Upper lobe of right lung (tissue), 1 donor: ENCODE data around the gene SECISBP2. TPM values are rescaled to one million over a fixed set of nuclear protein-coding genes. Genes with fewer than 3 reads are reported as not detected.

Source experiments
- ATAC-seq: fragments of 200-7000 bp; cut with Tn5 transposase; one replicate; pipeline ENCODE4 v1.9.1; 2020; ENCODE audit warnings: mild to moderate bottlenecking, moderate library complexity
- DNase-seq: peaks from one replicate; pipeline ENCODE4 v3.0.0-alpha.2; 2020
- H3K27ac ChIP-seq: fragments of 200-600 bp; one replicate; pipeline ENCODE4 v1.8.0; 2022
- H3K27me3 ChIP-seq: fragments of 200-600 bp; one replicate; pipeline ENCODE4 v1.8.0; 2022; ENCODE audit warnings: mild to moderate bottlenecking
- H3K36me3 ChIP-seq: fragments of 200-600 bp; one replicate; pipeline ENCODE4 v1.8.0; 2022
- H3K4me1 ChIP-seq: fragments of 200-600 bp; one replicate; pipeline ENCODE4 v1.8.0; 2022
- H3K4me3 ChIP-seq: fragments of 200-600 bp; one replicate; pipeline ENCODE4 v1.8.0; 2022; ENCODE audit warnings: mild to moderate bottlenecking
- H3K9me3 ChIP-seq: fragments of 200-600 bp; one replicate; pipeline ENCODE4 v1.8.0; 2022
- CTCF ChIP-seq: fragments of 200-600 bp; IDR thresholded peaks from one replicate; pipeline ENCODE4 v1.8.0; 2022; ENCODE audit warnings: antibody characterized with exemption
- intact Hi-C: fragments of 100-400 bp; cut with DNase I; formaldehyde crosslinking; loops from one replicate; pipeline ENCODE4 v1.11.0; 2022
- total RNA-seq: library from RNA; stranded (reverse); fragmentation: NEBNext Ultra II Directional; extraction: Animal tissue kit (Norgen Biotek cat#: 25700); gene quantifications from one replicate; pipeline ENCODE4 v1.2.1, GENCODE V29; 2021
- donor health status: DM: no; HTN: yes; CAD: no; lungs with severe emphysema.

Gene SECISBP2
- total RNA-seq, 1 donor from 2014 or later = 58.0 TPM

GRCh38 chr9:89312222-89312571 lies 6.1 kb upstream of the SECISBP2 start:
- no peak for TF ChIP-seq CTCF
- DNase-seq = no peak
- Histone ChIP-seq H3K4me3 (peak overlapping the region; percentile 60), H3K9me3 (no peaks in the 10 kb centered on the region), H3K27ac (no peak overlapping the region), H3K36me3 (peaks cover 9% of the 10 kb centered on the region), H3K4me1 (peaks cover 29% of the 10 kb centered on the region), H3K27me3 (no peaks in the 10 kb centered on the region)
- intact Hi-C loops = no loop called here
- no peak for ATAC-seq

GRCh38 chr9:89313842-89314241 lies 4.5 kb upstream of the SECISBP2 start:
- Histone ChIP-seq H3K4me3 (no peak overlapping the region), H3K27ac (no peak overlapping the region), H3K4me1 (peaks cover 36% of the 10 kb centered on the region), H3K9me3 (no peaks in the 10 kb centered on the region), H3K27me3 (no peaks in the 10 kb centered on the region), H3K36me3 (peaks cover 9% of the 10 kb centered on the region)
- DNase-seq (no peak), ATAC-seq (no peak)
- no peak for TF ChIP-seq CTCF
- intact Hi-C loops = no loop called here

- Histone ChIP-seq H3K4me1 (peaks cover 36% of the 10 kb centered on the region), H3K27me3 (no peaks in the 10 kb centered on the region), H3K4me3 (no peak overlapping the region), H3K36me3 (peaks cover 9% of the 10 kb centered on the region), H3K27ac (no peak overlapping the region), H3K9me3 (no peaks in the 10 kb centered on the region)
- ATAC-seq = no peak
- intact Hi-C loops = no loop called here
- TF ChIP-seq CTCF = no peak
- DNase-seq = no peak
Observed at GRCh38 chr9:89314955-89315354, 3.3 kb upstream of the SECISBP2 start.

- no peaks in the 10 kb centered on the region for H3K9me3 ChIP-seq
- H3K27ac ChIP-seq = no peak overlapping the region
- peaks cover 40% of the 10 kb centered on the region for H3K4me1 ChIP-seq
- ATAC-seq (no peak), DNase-seq (no peak)
- no peak overlapping the region for H3K4me3 ChIP-seq
- intact Hi-C loops = no loop called here
- no peak for TF ChIP-seq CTCF
- no peaks in the 10 kb centered on the region for H3K27me3 ChIP-seq
- H3K36me3 ChIP-seq = peaks cover 14% of the 10 kb centered on the region
Observed at GRCh38 chr9:89315482-89315881, 2.8 kb upstream of the SECISBP2 start.

GRCh38 chr9:89317282-89317681 lies 1.0 kb upstream of the SECISBP2 start:
- Histone ChIP-seq H3K36me3 (peaks cover 21% of the 10 kb centered on the region), H3K9me3 (no peaks in the 10 kb centered on the region), H3K4me1 (peaks cover 35% of the 10 kb centered on the region), H3K27ac (peak overlapping the region; percentile 99), H3K27me3 (no peaks in the 10 kb centered on the region), H3K4me3 (no peak overlapping the region)
- intact Hi-C loops = no loop called here
- ATAC-seq (no peak), DNase-seq (no peak)
- no peak for TF ChIP-seq CTCF
